ENCODE data around the gene GAN. TPM values are rescaled to one million over a fixed set of nuclear protein-coding genes. Genes with fewer than 3 reads are reported as not detected.

Gene GAN
- total and polyA plus RNA-seq, 9 donors, result 1.1 to 11.5 (median 9.0) TPM

DNA sequence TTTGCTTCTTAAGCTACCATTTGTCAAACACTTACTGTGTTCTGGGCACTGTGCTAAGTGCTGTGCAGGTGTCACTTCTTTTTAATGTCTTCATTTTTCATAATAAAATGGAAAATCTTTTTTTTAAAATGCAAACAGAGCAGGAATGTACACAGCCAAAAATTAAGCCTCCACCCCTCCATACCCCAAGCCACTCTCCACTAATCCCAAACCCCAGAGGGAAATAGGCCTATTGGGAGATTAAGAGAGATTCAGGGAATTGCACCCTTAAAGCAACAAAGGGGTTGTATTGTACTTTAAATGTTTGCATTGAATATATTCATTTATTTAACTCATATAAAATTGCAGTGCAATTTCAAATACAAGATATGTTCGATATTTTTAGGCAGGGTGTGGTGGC is 28.6 kb upstream of the GAN start:
- Histone ChIP-seq H3K4me3 (no peak overlapping the region), H3K36me3 (no peaks in the 10 kb centered on the region), H3K4me1 (ENCODE audit: insufficient read depth) (no peaks in the 10 kb centered on the region), H3K27me3 (no peaks in the 10 kb centered on the region), H3K9me3 (no peaks in the 10 kb centered on the region), H3K27ac (no peak overlapping the region)
- WGBS, 3 donors, result 94 to 100% (median 98%) methylated on average over 1 of the region's 1 CpG
- intact Hi-C loops (cut with DNase I), result no loop called here
- DNase-seq, result no peak
- TF ChIP-seq CTCF (IDR thresholded peaks at IDR 0.05), result no peak
- no peak for TF ChIP-seq EP300 (IDR thresholded peaks at IDR 0.05)
- no peak for TF ChIP-seq POLR2A (IDR thresholded peaks at IDR 0.05)

DNA sequence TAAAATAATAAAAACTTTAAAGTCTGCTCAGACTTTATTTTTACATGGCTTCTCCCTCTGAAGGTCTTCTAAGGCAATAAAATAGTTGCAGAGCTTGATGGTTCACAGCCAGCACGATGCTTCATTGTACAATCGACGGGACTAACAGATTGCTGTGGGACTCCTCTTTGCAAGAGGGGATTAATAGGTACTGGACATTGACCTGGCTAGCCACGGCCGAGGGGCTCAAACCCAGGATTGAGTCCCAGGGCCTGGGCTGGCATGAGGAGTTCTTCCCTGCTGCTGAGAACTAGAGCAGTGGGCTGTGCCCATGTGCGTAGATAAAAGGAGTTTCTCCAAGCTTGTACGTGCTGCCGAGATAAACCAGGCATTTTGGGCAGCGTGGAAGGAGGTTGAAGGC is 23.6 kb upstream of the GAN start:
- TF ChIP-seq POLR2A (IDR thresholded peaks at IDR 0.05) (no peak), CTCF (IDR thresholded peaks at IDR 0.05) (no peak), EP300 (IDR thresholded peaks at IDR 0.05) (no peak)

DNA sequence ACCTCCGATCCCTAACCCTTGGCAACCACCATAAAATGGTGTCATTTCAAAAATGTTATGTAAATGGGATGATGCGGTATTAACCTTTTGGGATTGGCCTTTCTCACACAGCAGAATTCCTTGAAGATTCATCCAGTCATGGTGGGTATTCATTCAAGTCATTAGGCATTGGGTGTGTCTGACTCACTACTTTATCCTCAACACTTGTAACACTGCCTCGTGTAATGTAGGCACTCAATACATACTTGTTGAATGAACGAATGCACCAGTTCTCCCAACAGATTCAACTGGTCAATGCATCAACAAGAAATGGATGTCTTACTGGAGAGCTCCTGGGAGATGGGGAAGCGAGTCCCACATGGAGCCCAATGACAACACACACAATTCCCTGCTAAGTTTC is 21.8 kb upstream of the GAN start:
- no peaks in the 10 kb centered on the region for H3K36me3 ChIP-seq
- TF ChIP-seq POLR2A (IDR thresholded peaks at IDR 0.05) (no peak), CTCF (IDR thresholded peaks at IDR 0.05) (no peak), EP300 (IDR thresholded peaks at IDR 0.05) (no peak)
- no peak for DNase-seq
- no peaks in the 10 kb centered on the region for H3K4me1 ChIP-seq (ENCODE audit: insufficient read depth)
- H3K27ac ChIP-seq, result no peak overlapping the region
- no peaks in the 10 kb centered on the region for H3K27me3 ChIP-seq
- 92 to 95% (median 92%) methylated on average over 5 of the region's 5 CpGs for WGBS, 3 donors
- intact Hi-C loops (cut with DNase I), result no loop called here
- no peaks in the 10 kb centered on the region for H3K9me3 ChIP-seq
- H3K4me3 ChIP-seq, result no peak overlapping the region

More for the DNA sequence above, 23.6 kb upstream of the GAN start:
- Histone ChIP-seq H3K27ac (no peak overlapping the region), H3K4me1 (ENCODE audit: insufficient read depth) (no peaks in the 10 kb centered on the region), H3K9me3 (no peaks in the 10 kb centered on the region), H3K36me3 (no peaks in the 10 kb centered on the region), H3K27me3 (no peaks in the 10 kb centered on the region), H3K4me3 (no peak overlapping the region)
- WGBS, 3 donors, result 70 to 81% (median 74%) methylated on average over 9 of the region's 9 CpGs
- no peak for DNase-seq
- intact Hi-C loops (cut with DNase I), result no loop called here

DNA sequence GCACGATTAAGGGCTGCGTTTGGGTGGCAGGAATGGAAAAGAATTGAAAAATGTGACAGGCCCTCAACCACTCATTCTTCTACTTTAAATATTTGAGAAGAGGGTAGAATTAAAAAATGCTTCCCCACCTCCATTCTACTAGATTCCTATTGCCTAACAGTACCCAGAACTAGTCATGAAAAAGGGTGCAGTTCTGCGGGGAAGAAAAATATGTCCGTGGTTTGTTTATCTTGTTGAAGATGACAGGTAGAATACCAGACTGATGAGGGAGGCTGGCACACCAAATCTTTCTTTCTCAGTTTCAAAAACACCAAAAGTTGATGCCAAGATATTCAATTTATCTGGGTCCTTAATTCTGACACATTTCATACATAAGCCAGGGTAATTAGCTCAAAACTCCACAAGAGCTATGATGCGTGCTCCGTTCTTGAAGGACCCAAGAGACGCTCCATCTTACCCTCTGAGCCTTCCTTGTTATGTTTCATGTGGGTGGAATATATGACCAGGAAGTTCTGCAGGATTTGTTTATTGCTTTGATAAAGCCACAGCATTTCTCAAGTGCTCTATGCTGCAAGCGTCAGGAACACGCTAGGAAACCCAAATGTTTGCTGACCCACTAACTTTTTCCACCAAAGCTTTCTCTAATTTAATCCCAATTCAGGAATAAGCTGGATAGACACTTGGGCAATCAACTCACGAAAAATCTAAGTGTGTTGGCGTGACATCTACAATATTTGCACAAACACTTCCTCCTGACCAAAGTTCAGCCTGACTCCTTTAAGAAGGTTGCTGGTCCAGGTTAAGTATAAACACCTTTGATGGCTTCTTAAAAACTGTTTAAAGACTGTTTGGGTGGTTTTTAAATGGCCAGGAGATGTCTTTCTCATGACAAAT is 20.6 kb upstream of the GAN start:
- intact Hi-C loops (cut with DNase I), result no loop called here
- no peaks in the 10 kb centered on the region for H3K9me3 ChIP-seq
- no peak for DNase-seq
- H3K4me1 ChIP-seq (ENCODE audit: insufficient read depth), result no peaks in the 10 kb centered on the region
- TF ChIP-seq EP300 (IDR thresholded peaks at IDR 0.05), result no peak
- TF ChIP-seq POLR2A (IDR thresholded peaks at IDR 0.05), result no peak
- TF ChIP-seq CTCF (IDR thresholded peaks at IDR 0.05), result no peak
- no peaks in the 10 kb centered on the region for H3K36me3 ChIP-seq
- no peaks in the 10 kb centered on the region for H3K27me3 ChIP-seq
- H3K4me3 ChIP-seq, result no peak overlapping the region
- 72 to 81% (median 77%) methylated on average over 11 of the region's 11 CpGs for WGBS, 3 donors
- H3K27ac ChIP-seq, result no peak overlapping the region
